PC-3 (cell line): ENCODE measurements around the gene AP1M1.

Source experiments
- CTCF ChIP-seq: fragments of 300-600 bp; sonication (generic); conservative IDR thresholded peaks from 2 replicates; pipeline ENCODE4 v1.5.1; 2017; ENCODE audit warnings: antibody characterized with exemption, low read depth, mild to moderate bottlenecking, low read length
- EZH2 ChIP-seq: fragments of 300-600 bp; sonication (generic); IDR thresholded peaks from one replicate; pipeline ENCODE4 v1.6.1; 2017; ENCODE audit warnings: antibody characterized with exemption, mild to moderate bottlenecking, low read length; ENCODE audit not compliant: unreplicated experiment
- EZH2phosphoT487 ChIP-seq: fragments of 300-600 bp; sonication (generic); IDR thresholded peaks from 2 replicates; pipeline ENCODE4 v1.6.1; 2018; ENCODE audit warnings: mild to moderate bottlenecking, antibody characterized with exemption, low read length, borderline replicate concordance

GRCh38 chr19:16263141-16263761 is 65.5 kb downstream of the AP1M1 start:
- no peak for TF ChIP-seq CTCF
- TF ChIP-seq EZH2phosphoT487: no peak
- no peak for TF ChIP-seq EZH2
